ENCODE results near the gene DCLK1.

DNA sequence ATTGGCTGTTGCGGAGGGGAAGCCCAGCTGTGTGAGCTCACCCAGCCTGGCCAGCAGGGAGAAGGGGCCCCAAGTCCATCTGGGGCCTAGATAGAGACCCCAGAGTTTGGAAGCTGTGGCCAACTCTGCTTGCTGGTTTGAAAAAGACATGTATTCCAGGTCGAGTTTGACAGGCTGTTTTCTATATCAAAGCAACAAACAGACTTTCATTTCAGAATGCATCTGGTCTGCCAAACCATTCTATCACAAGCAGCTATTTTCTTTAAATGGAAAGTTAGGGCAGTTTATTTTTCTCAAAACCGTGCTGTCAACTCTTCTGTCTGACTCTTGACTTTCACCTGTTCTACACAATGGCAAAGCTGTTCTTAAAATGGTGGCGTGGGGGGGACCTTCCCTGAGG is 185.8 kb downstream of the DCLK1 start:
- TF ChIP-seq EZH2phosphoT487 (IDR thresholded peaks at IDR 0.05; ENCODE audit: low read depth, severe bottlenecking, unreplicated experiment) (no peak), EZH2 (IDR thresholded peaks at IDR 0.05; ENCODE audit: borderline replicate concordance) (no peak)
- TF ChIP-seq, protein P1, sequence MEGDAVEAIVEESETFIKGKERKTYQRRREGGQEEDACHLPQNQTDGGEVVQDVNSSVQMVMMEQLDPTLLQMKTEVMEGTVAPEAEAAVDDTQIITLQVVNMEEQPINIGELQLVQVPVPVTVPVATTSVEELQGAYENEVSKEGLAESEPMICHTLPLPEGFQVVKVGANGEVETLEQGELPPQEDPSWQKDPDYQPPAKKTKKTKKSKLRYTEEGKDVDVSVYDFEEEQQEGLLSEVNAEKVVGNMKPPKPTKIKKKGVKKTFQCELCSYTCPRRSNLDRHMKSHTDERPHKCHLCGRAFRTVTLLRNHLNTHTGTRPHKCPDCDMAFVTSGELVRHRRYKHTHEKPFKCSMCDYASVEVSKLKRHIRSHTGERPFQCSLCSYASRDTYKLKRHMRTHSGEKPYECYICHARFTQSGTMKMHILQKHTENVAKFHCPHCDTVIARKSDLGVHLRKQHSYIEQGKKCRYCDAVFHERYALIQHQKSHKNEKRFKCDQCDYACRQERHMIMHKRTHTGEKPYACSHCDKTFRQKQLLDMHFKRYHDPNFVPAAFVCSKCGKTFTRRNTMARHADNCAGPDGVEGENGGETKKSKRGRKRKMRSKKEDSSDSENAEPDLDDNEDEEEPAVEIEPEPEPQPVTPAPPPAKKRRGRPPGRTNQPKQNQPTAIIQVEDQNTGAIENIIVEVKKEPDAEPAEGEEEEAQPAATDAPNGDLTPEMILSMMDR (IDR thresholded peaks at IDR 0.05; ENCODE audit: poor library complexity), result no peak

All from hepatocyte (in vitro differentiated cells).